Activated effector memory CD4-positive, alpha-beta T cell treated with anti-CD3 and anti-CD28 coated beads, Interleukin-2, amount 50 U/mL, for 16 hours (primary cell): ENCODE measurements around the gene YBX2.
"Not testable (repeated sequence)": the region's sequence is repeated elsewhere in the genome, so short reads cannot be mapped to it uniquely, and the experiment has no call there.

Source experiments
- DNase-seq: peaks from one replicate; pipeline ENCODE4 v3.0.0-alpha.2; 2020

YBX2 gene

GRCh38 chr17:7262192-7262934, 32.1 kb downstream of the YBX2 start, which contains the start of gene CLDN7:
Gene CLDN7 (minus strand): TSS chr17:7262478. CDS start chr17:7262043, 435 bp downstream.
- peak; percentile 68 for DNase-seq

- peak; percentile 67 for DNase-seq
Observed at GRCh38 chr17:7261379-7262191, 32.9 kb downstream of the YBX2 start.

GRCh38 chr17:7260651-7261378, 33.6 kb downstream of the YBX2 start:
- peak; percentile 77 for DNase-seq

- DNase-seq: no peak
Observed at GRCh38 chr17:7260151-7260550, 34.3 kb downstream of the YBX2 start.

- no peak for DNase-seq
Observed at GRCh38 chr17:7259555-7259889, 34.9 kb downstream of the YBX2 start.

- no peak for DNase-seq
Observed at GRCh38 chr17:7258731-7259554, 35.5 kb downstream of the YBX2 start.

- no peak for DNase-seq
Observed at GRCh38 chr17:7256766-7257456, 37.5 kb downstream of the YBX2 start.

- no peak for DNase-seq
Observed at GRCh38 chr17:7254511-7254910, 39.9 kb downstream of the YBX2 start.

GRCh38 chr17:7253082-7253481, 41.4 kb downstream of the YBX2 start:
- no peak for DNase-seq

GRCh38 chr17:7252176-7253043, 42.0 kb downstream of the YBX2 start, which contains the start of gene ELP5:
Gene ELP5 (plus strand): TSS chr17:7252215. CDS start chr17:7252551, 336 bp downstream.
- peak; percentile 95 for DNase-seq

- peak; percentile 99 for DNase-seq
Observed at GRCh38 chr17:7251661-7252175, 42.7 kb downstream of the YBX2 start, which contains the start of gene CTDNEP1. Gene CTDNEP1 (minus strand): TSS chr17:7251734. CDS start chr17:7251296, 438 bp downstream.

- DNase-seq: peak; percentile 71
Observed at GRCh38 chr17:7250695-7251627, 43.5 kb downstream of the YBX2 start.

GRCh38 chr17:7249830-7250229, 44.6 kb downstream of the YBX2 start:
- no peak for DNase-seq

- DNase-seq: no peak
Observed at GRCh38 chr17:7249214-7249613, 45.2 kb downstream of the YBX2 start.

GRCh38 chr17:7248796-7249195, 45.6 kb downstream of the YBX2 start:
- DNase-seq: no peak

GRCh38 chr17:7246779-7247178, 47.7 kb downstream of the YBX2 start:
- DNase-seq: no peak

- not testable (repeated sequence) for DNase-seq
Observed at GRCh38 chr17:7243838-7244237, 50.6 kb downstream of the YBX2 start.

GRCh38 chr17:7243453-7243729, 51.0 kb downstream of the YBX2 start:
- no peak for DNase-seq

- peak; percentile 97 for DNase-seq
Observed at GRCh38 chr17:7242717-7243452, 51.6 kb downstream of the YBX2 start.
